HEK293 (cell line): ENCODE measurements around the gene MICALL1.

Source experiments
- ATF2 ChIP-seq: fragments of 450-650 bp; formaldehyde crosslinking; IDR thresholded peaks from 2 replicates; pipeline ENCODE4 v1.5.1; 2016; ENCODE audit warnings: missing biosample characterization, missing genetic modification characterization, low read depth
- BCL11B ChIP-seq: fragments of 450-650 bp; formaldehyde crosslinking; IDR thresholded peaks from 2 replicates; pipeline ENCODE4 v1.5.1; 2016; ENCODE audit warnings: low read depth, missing biosample characterization, missing genetic modification characterization
- HOXC10 ChIP-seq: sonication (generic); formaldehyde crosslinking; IDR thresholded peaks from 2 replicates; pipeline ENCODE4 v1.8.1; 2023; ENCODE audit warnings: mild to moderate bottlenecking, missing genetic modification reagents
- INSM2 ChIP-seq: fragments of 450-650 bp; formaldehyde crosslinking; IDR thresholded peaks from 2 replicates; pipeline ENCODE4 v1.5.1; 2016; ENCODE audit warnings: missing biosample characterization, missing genetic modification characterization
- REST ChIP-seq: fragments of 450-650 bp; formaldehyde crosslinking; IDR thresholded peaks from 2 replicates; pipeline ENCODE4 v1.5.1; 2016; ENCODE audit warnings: missing biosample characterization, missing genetic modification characterization
- YY1 ChIP-seq: fragments of 450-650 bp; formaldehyde crosslinking; IDR thresholded peaks from 2 replicates; pipeline ENCODE4 v1.5.1; 2018; ENCODE audit warnings: missing biosample characterization, missing genetic modification characterization
- ZBTB26 ChIP-seq: fragments of 450-650 bp; formaldehyde crosslinking; optimal IDR thresholded peaks from 2 replicates; pipeline ENCODE3; 2016; ENCODE audit warnings: missing biosample characterization, mild to moderate bottlenecking, missing genetic modification characterization
- ZBTB44 ChIP-seq: fragments of 450-650 bp; IDR thresholded peaks from 2 replicates; pipeline ENCODE4 v1.5.1; 2018; ENCODE audit warnings: missing biosample characterization, mild to moderate bottlenecking, missing genetic modification characterization
- ZFP69B ChIP-seq: fragments of 450-650 bp; formaldehyde crosslinking; IDR thresholded peaks from 2 replicates; pipeline ENCODE4 v1.5.1; 2016; ENCODE audit warnings: missing biosample characterization, missing genetic modification characterization
- ZNF140 ChIP-seq: fragments of 450-650 bp; formaldehyde crosslinking; IDR thresholded peaks from 2 replicates; pipeline ENCODE4 v1.5.1; 2016; ENCODE audit warnings: missing biosample characterization, missing genetic modification characterization
- ZNF157 ChIP-seq: fragments of 450-650 bp; formaldehyde crosslinking; IDR thresholded peaks from 2 replicates; pipeline ENCODE4 v1.5.1; 2016; ENCODE audit warnings: missing biosample characterization, missing genetic modification characterization
- ZNF16 ChIP-seq: fragments of 450-650 bp; formaldehyde crosslinking; IDR thresholded peaks from 2 replicates; pipeline ENCODE4 v1.5.1; 2016; ENCODE audit warnings: low read depth, missing biosample characterization, missing genetic modification characterization
- ZNF19 ChIP-seq: fragments of 450-650 bp; formaldehyde crosslinking; IDR thresholded peaks from 2 replicates; pipeline ENCODE4; 2016; ENCODE audit warnings: missing biosample characterization, missing genetic modification characterization, low read depth
- ZNF221 ChIP-seq: fragments of 450-650 bp; formaldehyde crosslinking; IDR thresholded peaks from 2 replicates; pipeline ENCODE4 v1.5.1; 2017; ENCODE audit warnings: missing biosample characterization, missing genetic modification characterization, borderline replicate concordance
- ZNF398 ChIP-seq: fragments of 450-650 bp; formaldehyde crosslinking; IDR thresholded peaks from 2 replicates; pipeline ENCODE4 v1.5.1; 2017; ENCODE audit warnings: missing biosample characterization, missing genetic modification characterization
- ZNF501 ChIP-seq: fragments of 450-650 bp; formaldehyde crosslinking; IDR thresholded peaks from 2 replicates; pipeline ENCODE4 v1.5.1; 2016; ENCODE audit warnings: missing biosample characterization, missing genetic modification characterization
- ZNF514 ChIP-seq: fragments of 450-650 bp; formaldehyde crosslinking; IDR thresholded peaks from 2 replicates; pipeline ENCODE4 v1.5.1; 2016; ENCODE audit warnings: missing biosample characterization, missing genetic modification characterization
- ZNF529 ChIP-seq: fragments of 450-650 bp; formaldehyde crosslinking; IDR thresholded peaks from 2 replicates; pipeline ENCODE4 v1.5.1; 2017; ENCODE audit warnings: missing genetic modification characterization, missing biosample characterization; ENCODE audit not compliant: insufficient replicate concordance
- ZNF580 ChIP-seq: fragments of 450-650 bp; formaldehyde crosslinking; IDR thresholded peaks from 2 replicates; pipeline ENCODE4 v1.5.1; 2016; ENCODE audit warnings: missing biosample characterization, missing genetic modification characterization
- ZNF610 ChIP-seq: fragments of 450-650 bp; formaldehyde crosslinking; IDR thresholded peaks from 2 replicates; pipeline ENCODE4 v1.5.1; 2016; ENCODE audit warnings: missing biosample characterization, missing genetic modification characterization, borderline replicate concordance
- ZNF624 ChIP-seq: fragments of 450-650 bp; formaldehyde crosslinking; IDR thresholded peaks from 2 replicates; pipeline ENCODE4 v1.5.1; 2017; ENCODE audit warnings: missing biosample characterization, missing genetic modification characterization
- ZNF660 ChIP-seq: fragments of 450-650 bp; IDR thresholded peaks from 2 replicates; pipeline ENCODE4 v1.5.1; 2018; ENCODE audit warnings: missing biosample characterization, mild to moderate bottlenecking, missing genetic modification characterization
- ZNF701 ChIP-seq: fragments of 450-650 bp; formaldehyde crosslinking; IDR thresholded peaks from 2 replicates; pipeline ENCODE4 v1.5.1; 2016; ENCODE audit warnings: missing biosample characterization, missing genetic modification characterization
- ZXDB ChIP-seq: fragments of 450-650 bp; formaldehyde crosslinking; IDR thresholded peaks from 2 replicates; pipeline ENCODE4 v1.5.1; 2016; ENCODE audit warnings: missing biosample characterization, missing genetic modification characterization

Gene MICALL1

GRCh38 chr22:37905534-37906363, at the start of gene MICALL1 (continued):
- peak; percentile 30; the same call in 1 of the 2 replicates for TF ChIP-seq ZBTB44 (tag by site-specific recombination)
- TF ChIP-seq ZNF19 (tag by site-specific recombination) = no peak
- no peak for TF ChIP-seq ZNF140 (tag by site-specific recombination)
- no peak for TF ChIP-seq HOXC10 (CRISPR knock-in tag)
- TF ChIP-seq ZFP69B (tag by site-specific recombination) = 0 out of 2 replicates have a peak, but pooled peaks have one; percentile 42
- TF ChIP-seq ZBTB26 (tag by site-specific recombination) = peak; percentile 78
- no peak for TF ChIP-seq ZNF529
- TF ChIP-seq ZNF610 (tag by site-specific recombination) = no peak
- TF ChIP-seq ZNF501 (tag by site-specific recombination) = no peak
- no peak for TF ChIP-seq ATF2
- no peak for TF ChIP-seq ZNF624 (tag by site-specific recombination)
- TF ChIP-seq ZNF398 = peak; percentile 99
- TF ChIP-seq REST (tag by site-specific recombination) = no peak
- TF ChIP-seq ZNF580 = no peak
- no peak for TF ChIP-seq YY1 (tag by site-specific recombination)
- TF ChIP-seq ZNF701 (tag by site-specific recombination) = no peak; the same call in 1 of the 2 replicates
- TF ChIP-seq ZNF514 (tag by site-specific recombination) = no peak
- no peak for TF ChIP-seq ZXDB (tag by site-specific recombination)
- TF ChIP-seq ZNF157 (tag by site-specific recombination) = no peak
- TF ChIP-seq ZNF660 (tag by site-specific recombination) = peak; percentile 73
- TF ChIP-seq ZNF221 (tag by site-specific recombination) = no peak
- TF ChIP-seq ZNF16 (tag by site-specific recombination) = no peak
- no peak for TF ChIP-seq INSM2
- TF ChIP-seq BCL11B (tag by site-specific recombination) = peak; percentile 54; the same call in 1 of the 2 replicates
